PC-9 (cell line): ENCODE data around the gene RGS6. TPM values are rescaled to one million over a fixed set of nuclear protein-coding genes. Genes with fewer than 3 reads are reported as not detected.

Source experiments
- BruUV-seq: library from RNA; stranded (reverse); fragments of 400-500 nt; replicated peaks from 2 replicates; lab custom pipeline; 2021; lab: Mats Ljungman, UMichigan
- CTCF ChIA-PET: fragments of 300-600 bp; sonication (Branson Sonifier 250); formaldehyde crosslinking; loops from one replicate; lab custom pipeline; 2022; ENCODE audit warnings: antibody characterized with exemption; lab: Charles Lee
- POLR2A ChIA-PET: fragments of 300-600 bp; sonication (Branson Sonifier 250); formaldehyde crosslinking; loops from one replicate; lab custom pipeline; 2022; ENCODE audit warnings: antibody characterized with exemption; ENCODE audit not compliant: unreplicated experiment; lab: Charles Lee
- DNase-seq, 2 experiments: peaks; one replicate each; pipeline versions ENCODE4 v3.0.0 to v3.0.0-alpha.2; 2015 to 2022; ENCODE audit warnings: mixed read lengths in 1 of 2
- H2AFZ ChIP-seq: fragments of 200-600 bp; sonication (generic); 2 replicates; pipeline ENCODE4 v1.8.1; 2017; ENCODE audit warnings: antibody characterized with exemption
- H3F3A ChIP-seq: fragments of 200-600 bp; sonication (generic); 2 replicates; pipeline ENCODE4 v1.8.1; 2017; ENCODE audit warnings: antibody characterized with exemption, mild to moderate bottlenecking, low read depth; ENCODE audit not compliant: insufficient read depth
- H3K27ac ChIP-seq: fragments of 200-600 bp; sonication (generic); 2 replicates; pipeline ENCODE4 v1.6.1; 2016; ENCODE audit warnings: mixed run types
- H3K27me3 ChIP-seq: fragments of 200-600 bp; sonication (generic); 2 replicates; pipeline ENCODE4 v1.6.1; 2016; ENCODE audit warnings: low read depth, mixed run types; ENCODE audit not compliant: insufficient read depth
- H3K36me3 ChIP-seq: fragments of 200-600 bp; sonication (generic); 2 replicates; pipeline ENCODE4 v1.6.1; 2016; ENCODE audit warnings: low read depth, mixed run types
- H3K4me1 ChIP-seq: fragments of 200-600 bp; sonication (generic); replicated peaks from 2 replicates; pipeline ENCODE4 v1.6.1; 2016; ENCODE audit warnings: mixed run types; ENCODE audit not compliant: insufficient read depth
- H3K4me2 ChIP-seq: fragments of 200-600 bp; sonication (generic); 2 replicates; pipeline ENCODE4 v1.6.1; 2017; ENCODE audit warnings: mixed run types
- H3K4me3 ChIP-seq: fragments of 200-600 bp; sonication (generic); 2 replicates; pipeline ENCODE4 v1.6.1; 2016; ENCODE audit warnings: mixed run types
- H3K79me2 ChIP-seq: fragments of 200-600 bp; sonication (generic); 2 replicates; pipeline ENCODE4 v1.6.1; 2017; ENCODE audit warnings: low read depth, mixed run types
- H3K9me2 ChIP-seq: fragments of 200-600 bp; sonication (generic); 2 replicates; pipeline ENCODE4 v1.8.1; 2017; ENCODE audit warnings: mild to moderate bottlenecking; ENCODE audit not compliant: insufficient read depth
- H3K9me3 ChIP-seq: fragments of 200-600 bp; sonication (generic); 2 replicates; pipeline ENCODE4 v1.8.1; 2016; ENCODE audit warnings: low read depth; ENCODE audit not compliant: insufficient read depth
- H4K20me1 ChIP-seq: fragments of 200-600 bp; sonication (generic); 2 replicates; pipeline ENCODE4 v1.8.1; 2017; ENCODE audit not compliant: insufficient read depth
- CTCF ChIP-seq: fragments of 200-600 bp; sonication (generic); conservative IDR thresholded peaks from 2 replicates; pipeline ENCODE4 v1.6.1; 2017; ENCODE audit warnings: mixed run types, antibody characterized with exemption, mild to moderate bottlenecking, moderate library complexity
- EZH2 ChIP-seq: fragments of 200-600 bp; sonication (generic); IDR thresholded peaks from 2 replicates; pipeline ENCODE4 v1.8.0; 2017; ENCODE audit warnings: antibody characterized with exemption, low read depth
- intact Hi-C: fragments of 100-400 bp; cut with micrococcal nuclease; formaldehyde crosslinking; loops from one replicate; pipeline ENCODE4 v1.10.0; 2022; ENCODE audit not compliant: unreplicated experiment
- total RNA-seq: library from RNA; stranded (reverse); gene quantifications from 2 replicates; pipeline ENCODE4 v1.2.3, GENCODE V29; 2021

Gene RGS6
- total RNA-seq, 1 experiment from 2014 or later: not detected

GRCh38 chr14:72554401-72554800, 622.2 kb downstream of the RGS6 start:
- intact Hi-C loops: no loop called here
- Histone ChIP-seq H3K4me2 (no peak overlapping the region), H3K9me3 (no peaks in the 10 kb centered on the region), H3K36me3 (no peaks in the 10 kb centered on the region), H3K27me3 (peaks cover 93% of the 10 kb centered on the region), H3K79me2 (no peaks in the 10 kb centered on the region), H3K4me1 (no peaks in the 10 kb centered on the region), H3F3A (no peaks in the 10 kb centered on the region), H3K9me2 (no peaks in the 10 kb centered on the region), H3K27ac (no peak overlapping the region), H3K4me3 (no peak overlapping the region), H2AFZ (no peak overlapping the region), H4K20me1 (no peaks in the 10 kb centered on the region)
- CTCF ChIA-PET: no interaction called here
- no peak for DNase-seq
- no peak for TF ChIP-seq EZH2
- TF ChIP-seq CTCF: no peak
- no TSS peak for BruUV-seq
- POLR2A ChIA-PET: no interaction called here

- Histone ChIP-seq H4K20me1 (no peaks in the 10 kb centered on the region), H3K4me1 (no peaks in the 10 kb centered on the region), H3K4me3 (no peak overlapping the region), H3K9me2 (no peaks in the 10 kb centered on the region), H3K36me3 (no peaks in the 10 kb centered on the region), H3K27ac (no peak overlapping the region), H2AFZ (no peak overlapping the region), H3K79me2 (no peaks in the 10 kb centered on the region), H3K9me3 (no peaks in the 10 kb centered on the region), H3K27me3 (peaks cover 93% of the 10 kb centered on the region), H3F3A (no peaks in the 10 kb centered on the region), H3K4me2 (no peak overlapping the region)
- POLR2A ChIA-PET: no interaction called here
- CTCF ChIA-PET: no interaction called here
- intact Hi-C loops: no loop called here
- TF ChIP-seq EZH2 (no peak; the same call in 1 of the 2 replicates), CTCF (no peak)
- DNase-seq: no peak
- no TSS peak for BruUV-seq
Measured at GRCh38 chr14:72554994-72555608, 622.9 kb downstream of the RGS6 start.

GRCh38 chr14:72555609-72556000, 623.4 kb downstream of the RGS6 start:
- Histone ChIP-seq H3K27ac (no peak overlapping the region), H3K4me1 (no peaks in the 10 kb centered on the region), H3K9me3 (no peaks in the 10 kb centered on the region), H3K79me2 (no peaks in the 10 kb centered on the region), H2AFZ (no peak overlapping the region), H3K9me2 (no peaks in the 10 kb centered on the region), H3K4me2 (no peak overlapping the region), H3F3A (no peaks in the 10 kb centered on the region), H3K27me3 (peaks cover 95% of the 10 kb centered on the region), H3K36me3 (no peaks in the 10 kb centered on the region), H3K4me3 (no peak overlapping the region), H4K20me1 (no peaks in the 10 kb centered on the region)
- ChIA-PET CTCF (no interaction called here), POLR2A (no interaction called here)
- BruUV-seq: no TSS peak
- TF ChIP-seq EZH2 (no peak; the same call in 1 of the 2 replicates), CTCF (no peak)
- no peak for DNase-seq
- intact Hi-C loops: no loop called here
